HG03108 (cell line): ENCODE results near the gene TRIP12.
A peak's percentile ranks its signal among the peaks of the same experiment; 100 is the strongest.
"Not testable (repeated sequence)": the region's sequence is repeated elsewhere in the genome, so short reads cannot be mapped to it uniquely, and the experiment has no call there.

Experiments
- ATAC-seq: cut with Tn5 transposase; IDR thresholded peaks from one replicate; pipeline ENCODE4 v1.9.1; 2021; ENCODE audit warnings: moderate library complexity; ENCODE audit not compliant: unreplicated experiment

Gene TRIP12

DNA sequence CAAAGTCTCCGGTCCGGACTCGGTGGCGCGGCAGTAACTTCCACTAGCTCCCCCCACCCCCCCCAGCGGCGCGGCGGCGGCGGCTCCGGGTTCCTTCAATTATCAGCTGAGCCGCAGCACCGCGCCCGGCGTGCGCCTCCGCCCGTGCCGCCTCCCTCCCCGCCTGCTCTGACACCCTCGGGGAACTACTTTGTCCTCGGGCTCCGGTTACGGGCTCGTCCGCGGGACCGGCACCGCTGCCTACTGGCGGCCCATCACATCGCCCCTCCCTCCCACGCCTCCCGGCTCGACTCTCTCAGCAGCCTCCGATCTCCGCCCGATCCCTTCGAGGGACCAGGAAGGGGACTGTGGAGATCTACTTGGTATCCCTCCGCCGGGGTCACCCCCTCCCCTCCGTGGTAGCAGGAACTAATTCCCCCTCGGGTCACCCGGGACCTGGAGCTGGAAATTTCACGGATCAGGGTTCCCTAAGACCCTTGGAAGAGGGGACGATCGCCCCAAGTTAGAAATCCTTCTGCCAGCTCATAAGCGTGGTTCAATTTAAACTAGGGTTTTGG, at the start of gene TRIP12:
TSS of gene TRIP12 (minus strand) at position 118 of the 557 bp plus-strand sequence. CDS start 41,930 bp downstream, outside the sequence.
- peak; percentile 64 for ATAC-seq

DNA sequence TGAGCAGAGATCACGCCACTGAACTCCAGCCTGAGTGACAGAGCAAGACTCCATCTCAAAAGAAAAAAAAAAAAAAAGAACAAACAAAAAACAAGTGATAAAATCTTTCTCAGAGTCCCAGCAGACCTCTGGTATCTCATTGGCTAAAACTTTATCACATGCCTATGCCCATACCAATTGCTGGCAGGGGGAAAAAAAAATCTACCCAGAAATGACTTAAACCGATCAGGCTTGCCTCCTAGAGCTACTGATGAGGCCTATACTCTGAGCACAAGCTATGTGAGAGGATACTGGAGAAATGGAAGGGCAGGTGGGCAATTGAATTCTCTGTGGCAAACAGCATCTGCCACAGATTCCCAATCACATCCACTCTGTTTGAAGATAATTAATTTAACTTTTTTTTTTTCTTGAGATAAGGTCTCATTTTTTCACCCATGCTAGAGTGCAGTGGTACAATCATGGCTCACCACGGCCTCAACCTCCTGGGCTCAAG, 49.5 kb upstream of the TRIP12 start:
- ATAC-seq: no peak

GRCh38 chr2:229970406-229970805, 48.6 kb upstream of the TRIP12 start:
- ATAC-seq: no peak

DNA sequence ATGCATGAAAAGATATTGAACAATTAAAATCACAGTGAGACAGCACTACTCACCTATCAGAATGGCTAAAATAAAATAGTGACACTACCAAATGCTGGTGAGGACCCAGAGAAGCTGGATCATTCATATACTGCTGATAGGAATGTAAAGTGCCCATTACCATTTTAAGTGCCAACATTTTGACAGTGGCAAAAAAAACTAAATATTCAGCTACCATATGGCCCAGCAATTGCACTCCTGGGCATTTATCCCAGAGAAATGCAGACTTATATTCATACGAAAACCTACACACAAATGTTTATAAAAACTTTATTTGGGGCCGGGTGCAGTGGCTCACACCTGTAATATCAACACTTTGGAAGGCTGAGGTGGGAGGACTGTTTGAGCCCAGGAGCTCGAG, 48.1 kb upstream of the TRIP12 start:
- no peak for ATAC-seq

DNA sequence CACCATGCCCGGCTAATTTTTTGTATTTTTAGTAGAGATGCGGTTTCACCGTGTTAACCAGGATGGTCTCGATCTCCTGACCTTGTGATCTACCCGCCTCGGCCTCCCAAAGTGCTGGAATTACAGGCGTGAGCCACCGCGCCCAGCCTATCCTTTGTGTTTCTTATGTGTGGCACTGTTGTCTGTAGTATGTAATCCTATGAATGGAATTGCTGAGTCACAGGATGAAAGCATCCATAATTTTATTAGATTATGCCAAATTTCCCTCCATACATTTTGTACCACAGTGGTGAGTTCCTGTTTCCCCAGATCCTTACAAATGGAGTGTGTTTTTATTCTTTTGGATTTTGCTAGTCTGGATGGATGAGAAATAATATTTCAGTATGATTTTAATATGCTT, 41.8 kb upstream of the TRIP12 start:
- not testable (repeated sequence) for ATAC-seq

- no peak for ATAC-seq
These were observed 34.7 kb upstream of the TRIP12 start for GRCh38 chr2:229956491-229956890.

DNA sequence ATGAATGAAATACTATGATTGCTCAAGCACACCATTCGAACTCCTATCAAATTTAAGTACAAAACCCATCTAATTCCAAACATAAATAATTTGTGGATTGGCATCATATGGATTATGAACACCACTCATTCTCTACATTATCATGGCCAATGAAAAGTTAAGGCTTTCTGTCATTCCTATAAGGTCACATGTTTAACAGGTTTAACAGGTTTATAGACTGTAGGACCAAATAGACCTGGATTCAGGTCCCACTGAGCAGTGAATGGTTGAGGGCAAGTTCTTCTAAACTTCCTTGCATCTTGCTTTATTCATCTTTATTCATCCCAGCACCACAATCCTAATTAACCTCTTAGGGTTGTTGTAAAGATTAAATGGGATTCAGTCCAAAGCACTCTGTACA, 33.9 kb upstream of the TRIP12 start:
- no peak for ATAC-seq

- no peak for ATAC-seq
These were observed 30.5 kb upstream of the TRIP12 start for GRCh38 chr2:229952256-229952835.

DNA sequence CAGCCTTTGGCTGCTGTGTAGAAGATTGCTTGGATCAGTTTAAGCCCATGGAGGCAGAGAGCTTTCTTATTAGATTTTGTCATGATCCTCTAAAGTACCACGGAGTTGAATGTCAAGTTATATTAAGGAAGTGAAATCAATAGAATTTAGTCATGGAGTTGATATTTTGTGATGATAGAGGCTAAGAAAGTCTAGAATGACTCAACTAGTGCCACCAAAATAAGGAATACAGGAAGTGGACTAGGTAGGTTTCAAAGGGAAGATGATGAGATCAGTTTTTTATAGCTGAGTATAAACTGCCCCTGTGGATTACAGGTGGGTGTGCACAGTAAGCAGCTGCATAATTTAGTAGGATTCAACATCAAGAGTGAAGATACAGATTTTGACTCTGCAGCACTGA, 25.7 kb upstream of the TRIP12 start:
- no peak for ATAC-seq

- ATAC-seq: no peak
These were observed 24.2 kb upstream of the TRIP12 start for GRCh38 chr2:229945975-229946374.

DNA sequence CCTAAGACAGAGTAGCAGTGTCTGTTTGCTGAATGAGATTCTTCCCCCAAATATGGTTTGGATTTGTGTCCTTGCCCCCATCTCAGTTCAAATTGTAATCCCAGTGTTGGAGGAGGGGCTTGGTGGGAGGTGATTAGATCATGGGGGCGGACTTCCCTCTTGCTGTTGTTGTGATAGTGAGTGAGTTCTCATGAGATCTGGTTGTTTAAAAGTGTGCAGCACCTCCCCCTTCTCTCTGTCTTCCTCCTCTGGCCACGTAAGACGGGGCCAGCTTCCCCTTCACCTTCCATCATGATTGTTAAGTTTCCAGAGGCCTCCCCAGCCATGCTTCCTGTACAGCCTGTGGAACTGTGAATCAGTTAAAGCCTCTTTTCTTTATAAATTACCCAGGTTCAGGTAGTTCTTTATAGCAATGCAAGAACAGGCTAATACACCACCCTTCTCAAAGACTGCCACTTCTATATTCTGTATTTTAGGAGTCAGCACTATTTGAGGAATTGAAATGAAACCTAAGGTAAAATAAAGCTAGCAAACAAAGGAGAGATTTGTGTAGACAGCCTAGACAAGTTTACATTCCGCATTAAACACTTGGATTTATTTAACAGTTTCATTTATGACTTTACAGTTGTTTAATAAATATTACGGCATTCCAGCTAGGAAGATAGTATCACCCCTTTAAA, 22.1 kb upstream of the TRIP12 start:
- no peak for ATAC-seq

DNA sequence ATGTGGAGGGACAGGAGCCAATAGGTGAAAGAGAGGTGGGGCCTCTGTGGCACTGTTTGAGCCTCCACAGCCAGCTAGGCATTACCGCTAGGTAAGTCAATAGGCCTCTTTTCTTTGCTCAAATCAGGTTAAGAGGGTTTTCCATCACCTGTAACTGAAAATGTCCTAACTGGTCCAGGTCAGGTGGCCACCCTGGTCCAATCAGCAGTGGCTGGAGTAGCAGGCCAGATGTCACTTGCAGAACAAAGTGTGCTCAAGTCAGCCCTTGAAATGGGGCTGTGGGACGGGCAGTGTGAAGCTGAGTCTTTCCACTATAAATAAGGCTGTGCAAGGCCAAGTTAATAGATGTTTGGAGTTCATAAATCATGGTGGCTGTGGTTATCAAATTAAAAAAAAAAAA, 21.4 kb upstream of the TRIP12 start:
- no peak for ATAC-seq

DNA sequence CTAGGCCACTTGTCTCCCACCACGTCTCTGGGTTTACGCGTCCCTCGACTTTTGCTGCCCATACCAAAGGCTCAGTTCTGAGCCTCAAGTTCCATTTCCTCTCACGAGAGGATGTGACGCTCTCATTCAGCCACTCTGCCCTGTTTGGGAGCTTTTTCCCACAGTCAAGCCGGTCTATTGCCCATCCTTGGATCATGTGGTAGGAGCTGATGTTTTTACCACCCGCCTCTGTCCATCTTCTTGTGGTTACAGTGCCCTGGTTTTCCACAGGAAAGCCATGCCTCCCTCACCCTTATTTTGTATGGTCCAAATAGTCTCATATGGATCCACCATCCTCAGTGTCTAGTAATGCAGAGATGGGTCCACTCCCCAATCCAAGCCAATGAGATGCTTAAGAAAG, 20.9 kb upstream of the TRIP12 start:
- ATAC-seq: no peak

DNA sequence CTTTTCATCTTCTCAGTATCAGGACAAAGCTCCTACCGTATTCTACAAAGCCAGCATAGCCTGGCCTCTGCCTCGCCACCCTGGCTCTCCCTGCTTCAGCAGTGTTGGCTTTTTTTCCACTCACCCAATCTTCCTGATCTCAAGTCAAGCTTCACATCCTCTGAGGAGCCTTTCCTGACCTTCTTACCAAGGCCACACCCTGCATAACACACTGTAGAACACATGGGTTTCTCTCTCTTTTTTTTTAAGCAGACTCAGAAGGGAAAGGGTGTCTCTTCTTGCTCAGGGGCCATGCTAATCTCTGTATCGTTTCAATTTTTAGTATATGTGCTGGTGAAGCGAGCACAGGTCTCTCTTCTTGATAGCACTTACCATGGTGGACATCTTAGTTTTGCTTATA, 15.7 kb upstream of the TRIP12 start:
- no peak for ATAC-seq

GRCh38 chr2:229931241-229931640, 9.4 kb upstream of the TRIP12 start:
- no peak for ATAC-seq

GRCh38 chr2:229930656-229931055, 8.8 kb upstream of the TRIP12 start:
- no peak for ATAC-seq

DNA sequence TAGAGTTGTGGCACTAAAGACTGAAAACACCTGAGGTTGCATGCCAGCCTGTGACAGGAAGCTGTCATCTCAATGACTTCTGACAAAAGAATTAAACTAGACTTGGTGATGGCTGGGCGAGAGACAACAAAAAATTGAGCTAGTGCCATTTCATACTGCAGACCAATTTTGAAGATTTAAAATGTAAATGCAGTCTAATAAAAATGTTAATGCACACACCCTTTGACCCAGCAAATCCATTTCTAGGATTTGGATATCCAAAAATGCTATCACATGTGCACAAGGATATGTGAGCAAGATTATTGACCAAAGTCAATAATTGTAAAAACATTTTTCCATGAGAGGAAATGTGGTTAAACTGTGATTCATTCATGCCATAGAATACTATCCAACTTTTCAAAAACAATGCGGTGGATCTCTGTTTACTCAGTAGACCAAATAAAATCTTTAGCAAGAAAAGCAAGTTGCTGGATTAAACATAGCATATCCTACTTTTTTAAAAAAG, 6.1 kb upstream of the TRIP12 start:
- ATAC-seq: no peak

GRCh38 chr2:229925201-229925600, 3.4 kb upstream of the TRIP12 start:
- no peak for ATAC-seq

DNA sequence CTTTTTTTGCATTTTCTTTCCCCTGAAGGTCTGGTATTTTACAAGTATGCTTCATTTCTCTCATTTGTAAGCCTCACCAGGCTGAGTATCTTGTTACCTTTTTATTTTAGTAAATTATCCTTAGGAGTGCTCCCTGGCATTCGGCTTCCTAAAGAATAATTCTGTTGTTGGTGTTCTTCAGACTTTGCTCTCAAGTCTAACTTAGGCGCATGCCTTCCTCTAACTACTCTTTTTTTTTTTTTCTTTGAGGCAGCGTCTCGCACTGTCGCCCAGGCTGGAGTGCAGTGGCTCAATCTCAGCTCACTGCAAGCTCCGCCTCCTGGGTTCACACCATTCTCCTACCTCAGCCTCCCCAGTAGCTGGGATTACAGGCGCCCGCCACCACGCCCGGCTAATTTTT, 2.7 kb upstream of the TRIP12 start:
- not testable (repeated sequence) for ATAC-seq

DNA sequence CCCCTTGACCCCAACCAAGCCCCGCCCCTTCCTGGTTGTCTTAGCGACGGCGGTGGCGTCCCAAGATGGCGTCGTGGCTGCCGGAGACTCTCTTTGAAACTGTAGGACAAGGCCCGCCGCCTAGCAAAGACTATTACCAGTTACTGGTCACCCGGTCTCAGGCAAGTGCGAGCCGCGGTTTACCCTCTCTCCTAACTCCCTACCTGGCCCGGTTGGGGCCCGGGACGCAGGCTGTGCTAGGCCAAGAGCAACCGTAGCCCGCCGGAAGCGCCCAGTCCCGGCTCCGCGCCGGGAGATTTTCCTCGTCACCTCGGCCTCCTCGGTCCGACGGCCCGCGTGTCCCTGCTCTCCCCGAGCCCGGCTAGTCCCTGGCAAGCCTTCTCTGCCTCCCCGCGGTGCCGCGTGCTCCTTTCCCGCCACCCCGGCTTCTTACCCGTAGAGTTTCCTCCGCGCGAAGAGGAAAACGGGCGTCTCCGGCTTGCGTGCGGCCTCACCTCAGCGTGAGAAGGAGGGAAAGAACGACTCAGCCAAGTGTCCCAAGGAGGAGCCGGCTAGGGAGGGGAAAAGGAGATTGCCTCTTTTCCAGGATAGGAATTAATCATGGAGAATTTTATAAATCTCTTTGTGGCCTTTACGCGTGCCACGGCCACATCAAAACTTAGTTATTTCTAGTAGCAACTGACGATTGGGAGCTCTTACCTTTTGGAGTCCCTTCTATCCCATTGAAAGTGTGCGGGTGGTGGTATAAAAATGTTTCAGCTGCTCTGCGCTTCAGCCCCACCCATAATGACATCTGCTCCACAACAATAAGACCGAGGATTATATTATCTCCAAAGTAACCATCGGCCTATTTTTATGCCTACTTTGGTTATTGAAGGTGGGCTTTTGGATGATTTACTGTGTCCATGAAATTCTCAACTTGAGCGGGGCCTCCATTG, 909 bp upstream of the TRIP12 start, which contains the start of gene FBXO36:
TSS of gene FBXO36 (plus strand) at position 55 of the 938 bp plus-strand sequence. CDS start at position 66, 11 bp downstream.
- peak; percentile 57 for ATAC-seq
